GM21526 (cell line): Measurements from ENCODE around the gene CCDC51.
"Not testable (repeated sequence)": the region's sequence is repeated elsewhere in the genome, so short reads cannot be mapped to it uniquely, and the experiment has no call there.

Experiments used
- ATAC-seq: cut with Tn5 transposase; IDR thresholded peaks from one replicate; pipeline ENCODE4 v1.9.1; 2021; ENCODE audit warnings: moderate library complexity; ENCODE audit not compliant: unreplicated experiment, low FRiP score

Gene CCDC51

DNA sequence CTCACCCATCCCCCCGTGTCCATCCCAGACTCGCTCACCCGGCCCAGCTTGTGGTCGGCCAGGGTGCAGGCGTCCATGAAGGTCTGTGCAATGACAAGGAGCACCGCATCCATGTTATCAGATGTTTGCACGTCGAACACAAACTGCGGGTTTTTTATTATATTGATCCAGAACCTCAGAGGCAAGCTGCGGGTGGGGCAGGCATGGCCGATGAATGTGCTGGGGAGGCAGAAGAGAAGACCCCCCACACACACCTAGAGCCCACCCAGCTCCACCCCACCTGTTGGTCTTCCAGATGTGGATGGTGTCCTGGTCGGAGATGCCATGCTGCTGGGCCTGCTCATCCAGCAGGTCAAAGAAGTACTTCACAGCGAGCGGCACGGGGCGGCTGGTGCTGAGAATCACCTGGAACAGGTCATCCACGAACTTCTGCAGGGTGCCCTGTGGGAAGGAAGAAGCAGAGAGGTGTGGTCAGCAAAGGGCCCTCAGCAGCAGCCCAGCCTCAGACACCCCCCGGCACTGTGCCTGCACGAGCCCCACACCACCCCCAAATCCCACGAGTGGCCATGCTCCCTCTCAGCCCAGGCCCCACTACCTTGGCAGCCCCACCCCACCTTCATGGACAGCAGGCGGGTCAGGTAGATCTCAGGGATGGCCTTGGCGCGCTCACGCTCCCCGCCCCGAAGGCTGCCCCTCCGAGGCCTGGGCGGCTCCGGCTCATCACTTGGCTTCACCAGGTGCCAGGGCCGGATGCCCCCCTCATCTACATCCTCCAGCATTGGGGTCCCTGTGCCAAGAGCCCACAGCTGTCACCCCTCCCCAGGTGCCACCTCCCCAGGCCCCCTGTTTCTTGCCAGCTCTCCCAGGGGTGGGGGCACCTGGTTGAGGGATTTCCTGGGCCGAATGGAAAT lies 30.4 kb downstream of the CCDC51 start:
- ATAC-seq: no peak

DNA sequence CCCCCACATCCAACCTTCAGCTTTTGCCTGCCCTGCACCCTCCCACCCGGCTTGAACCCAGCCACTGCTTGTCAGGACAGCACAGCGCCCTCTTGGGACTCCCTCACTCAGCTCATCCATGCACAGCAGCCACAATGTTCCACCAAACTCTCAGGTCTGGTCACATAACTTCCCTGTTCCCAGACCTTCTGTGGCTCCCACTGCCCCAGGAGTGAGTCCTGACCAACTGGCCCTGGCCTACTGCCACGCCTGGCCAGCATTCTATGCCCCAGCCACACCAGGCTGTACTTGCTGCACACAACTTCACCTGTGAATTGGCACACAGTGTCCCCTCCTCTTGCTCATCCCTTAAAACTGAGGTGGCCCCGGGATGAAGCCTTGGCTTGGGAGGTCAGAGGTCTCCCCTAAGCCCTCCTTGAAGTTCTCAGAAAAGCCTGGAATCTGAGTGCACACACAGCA lies 31.1 kb downstream of the CCDC51 start:
- ATAC-seq: no peak

DNA sequence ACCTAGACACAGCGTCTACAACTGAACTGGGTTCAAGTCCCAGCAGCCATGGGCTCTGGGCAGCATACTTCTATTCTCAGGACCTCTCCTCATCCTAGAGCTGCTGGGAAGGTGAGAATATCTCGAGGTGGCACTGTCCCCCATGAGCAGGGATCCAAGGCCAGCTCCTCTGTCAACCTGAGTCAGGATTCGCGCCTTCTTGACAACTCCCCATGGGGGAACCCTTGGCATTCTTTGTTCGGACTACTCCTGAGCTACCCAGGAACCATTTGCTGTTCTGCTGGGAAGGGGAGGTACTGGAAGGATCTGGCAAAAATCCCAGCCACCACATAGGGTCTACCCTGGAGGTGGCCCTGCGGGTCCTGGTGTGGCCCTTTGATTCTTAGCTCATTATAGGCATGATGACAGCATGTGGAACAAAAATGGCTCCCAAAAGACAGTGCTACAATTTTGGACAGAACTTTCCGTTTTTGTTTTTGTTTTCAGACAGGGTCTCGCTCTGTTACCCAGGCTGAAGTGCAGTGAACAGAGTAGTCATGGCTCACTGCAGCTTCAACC lies 32.3 kb downstream of the CCDC51 start:
- no peak for ATAC-seq

DNA sequence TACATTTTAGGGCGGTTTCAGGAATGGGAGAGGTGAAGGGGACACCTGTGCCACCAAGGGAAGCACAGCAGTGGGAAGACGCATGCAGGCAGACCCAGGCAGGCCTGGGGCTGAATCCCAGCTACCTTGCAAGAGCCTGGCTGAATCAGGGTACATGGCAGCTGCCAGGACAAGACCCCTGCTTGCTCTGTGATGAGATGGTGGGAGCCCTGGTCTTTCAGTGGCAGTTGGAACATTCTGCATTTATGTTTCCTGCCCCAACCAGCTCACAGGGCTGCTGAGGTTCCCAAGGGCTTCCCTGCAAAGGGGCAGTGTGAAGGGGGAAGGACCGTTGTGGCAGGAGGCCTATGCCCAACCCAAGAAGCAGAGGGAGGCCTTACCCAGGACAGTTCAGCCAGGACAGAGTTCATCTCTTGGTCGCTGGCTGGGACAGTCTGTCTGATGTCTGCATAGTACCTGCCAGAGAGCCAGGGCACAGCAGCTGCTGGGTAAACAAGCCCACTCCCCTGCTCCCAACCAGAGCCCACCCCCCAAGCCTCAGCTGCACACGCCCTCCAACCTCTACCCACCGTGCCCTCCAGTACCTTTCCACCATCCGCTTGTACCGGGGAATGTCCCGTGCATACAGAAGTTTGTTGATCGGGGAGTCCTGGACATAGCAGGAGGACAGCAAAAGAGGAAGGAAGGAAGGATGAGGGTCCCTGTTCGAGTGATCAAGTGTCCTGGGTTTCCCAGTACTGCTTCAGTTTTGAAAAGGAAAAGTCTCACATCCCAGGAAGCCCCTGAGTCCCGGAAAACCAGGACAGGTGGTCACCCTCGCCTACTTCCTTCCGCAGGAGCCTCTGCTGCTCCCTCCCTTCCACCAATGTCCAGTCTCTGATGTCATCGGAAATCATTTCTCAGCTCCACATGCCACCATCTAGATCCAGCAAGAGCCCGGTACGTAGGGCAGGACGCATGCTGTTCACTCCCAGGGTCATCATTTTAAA lies 33.2 kb downstream of the CCDC51 start:
- ATAC-seq: no peak

DNA sequence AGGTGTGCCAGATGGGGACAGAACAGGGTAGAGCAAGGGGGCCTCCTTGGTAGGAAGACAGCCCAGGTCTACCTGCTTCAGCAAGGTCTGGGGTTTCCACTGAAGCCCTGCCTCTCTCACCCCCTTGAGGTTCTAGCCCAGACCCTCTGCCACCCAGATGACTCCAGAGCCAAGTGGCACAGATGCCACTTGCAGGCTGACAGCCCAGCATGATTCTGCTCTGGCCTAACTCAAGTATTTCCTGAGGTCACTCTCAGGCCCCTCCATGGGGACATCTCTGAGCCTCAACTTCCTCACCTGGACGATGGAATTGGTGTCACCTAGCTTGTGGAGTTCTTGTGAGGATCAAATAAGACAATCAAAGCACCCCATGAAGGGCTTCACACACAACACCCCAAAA lies 33.9 kb downstream of the CCDC51 start:
- ATAC-seq: no peak

DNA sequence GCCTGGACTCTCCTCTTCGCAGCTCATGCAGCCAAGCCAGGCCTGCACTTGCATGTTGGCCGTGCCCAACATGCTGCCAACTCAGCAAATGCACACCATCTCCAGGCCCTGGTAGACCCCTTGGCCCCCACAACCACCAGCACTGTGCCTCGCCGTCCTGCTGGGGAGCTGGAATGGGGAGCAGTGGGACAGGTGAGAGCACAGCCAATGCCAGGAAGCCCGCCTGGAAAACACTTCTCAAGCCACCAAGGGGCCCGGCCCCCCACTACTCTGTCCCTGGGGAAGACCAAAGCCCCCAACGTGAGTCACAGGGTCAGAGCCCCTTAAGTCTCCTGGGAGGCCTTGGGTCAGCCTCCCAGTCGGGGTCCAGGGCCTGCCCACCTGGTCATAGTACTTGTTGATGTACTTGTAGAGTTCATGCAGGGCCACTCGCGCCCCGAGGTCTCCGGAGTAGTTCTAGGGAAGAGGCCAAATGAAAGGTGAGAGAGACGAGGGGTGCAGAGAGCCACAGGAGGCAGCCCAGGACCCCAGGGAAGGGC lies 34.5 kb downstream of the CCDC51 start:
- no peak for ATAC-seq

DNA sequence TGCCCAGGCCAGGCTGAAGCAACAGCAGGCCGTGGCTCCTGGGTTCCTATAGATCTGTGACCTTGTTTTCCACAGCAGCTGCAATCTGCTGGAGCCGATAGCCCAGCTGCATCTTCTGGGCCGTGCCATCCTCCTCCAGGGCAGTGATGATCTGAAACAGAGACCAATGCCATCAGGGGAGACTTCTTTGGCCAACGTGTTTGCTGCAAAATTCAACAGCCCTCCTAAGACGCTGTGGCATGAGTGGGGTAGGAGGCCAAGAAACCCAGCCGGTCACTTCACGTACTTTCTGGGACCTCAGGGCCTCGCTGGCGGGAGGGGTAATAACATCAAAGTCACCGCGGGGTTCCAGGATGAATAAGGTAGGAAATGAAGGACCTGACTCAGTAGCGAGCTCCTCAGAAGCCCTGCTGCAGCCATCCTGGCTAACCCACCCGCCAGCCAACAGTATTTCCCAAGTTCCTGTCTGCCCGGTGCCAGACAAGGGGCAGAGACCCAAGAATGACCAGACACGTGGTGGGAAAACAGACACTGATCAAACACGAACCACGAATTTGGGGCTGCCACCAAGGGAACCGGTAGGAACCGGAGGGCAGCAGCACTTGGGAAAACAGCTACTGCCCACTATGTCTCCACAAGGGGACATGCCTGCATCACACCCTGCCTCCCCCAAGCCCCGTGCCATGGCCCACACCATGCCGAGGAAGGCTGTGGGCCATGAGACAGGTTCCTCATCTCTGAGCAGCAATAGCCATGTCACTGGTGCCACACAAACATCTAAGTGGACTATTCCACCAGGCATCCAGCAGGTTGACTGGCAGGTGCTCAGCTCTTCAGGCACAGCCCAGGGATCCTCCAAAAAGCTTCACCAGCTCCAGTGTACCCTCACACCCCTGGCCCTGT lies 35.2 kb downstream of the CCDC51 start:
- no peak for ATAC-seq

DNA sequence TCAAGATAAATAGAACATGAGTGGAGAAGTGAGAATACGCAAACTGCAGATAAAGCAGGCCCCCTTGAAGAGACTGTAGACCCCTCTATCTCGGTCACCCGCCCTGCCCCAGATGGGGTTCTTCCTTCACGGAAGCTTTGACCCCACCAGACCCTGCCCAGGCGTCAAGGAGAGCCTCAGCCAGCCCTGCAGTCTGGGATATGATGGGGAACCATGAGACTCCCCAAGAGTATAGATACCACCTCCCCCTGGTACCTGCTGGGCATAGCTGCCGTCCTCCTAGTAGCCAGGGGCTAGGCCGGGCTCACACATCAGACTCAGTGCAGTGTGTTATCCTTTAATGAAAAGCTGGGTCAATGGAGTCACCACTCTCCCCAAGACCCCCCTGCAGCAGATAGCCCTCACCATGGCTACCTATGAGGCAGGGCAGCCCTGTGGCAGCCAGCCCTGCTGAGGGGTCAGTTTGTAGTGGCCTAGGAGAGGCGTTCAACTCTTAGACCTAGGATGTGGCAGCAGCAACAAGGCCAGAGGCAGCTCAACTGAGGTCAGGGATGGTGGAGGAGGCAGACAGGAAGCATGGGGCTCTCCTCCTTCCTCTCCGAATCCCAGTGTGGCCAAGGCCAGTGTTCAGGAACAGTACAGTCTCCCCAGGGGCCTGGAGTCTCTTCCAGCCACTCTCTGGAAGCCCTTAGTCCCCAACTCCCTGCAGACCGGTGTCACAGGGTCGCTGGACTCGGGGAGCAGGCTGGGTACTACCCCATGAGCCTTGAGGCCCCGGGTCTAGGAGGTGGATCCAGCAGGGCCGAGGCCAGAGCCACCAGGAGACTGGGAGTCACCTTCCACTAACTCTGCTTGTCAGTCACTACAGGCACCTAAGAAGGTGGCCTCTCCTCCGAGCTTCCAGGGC lies 36.1 kb downstream of the CCDC51 start:
- no peak for ATAC-seq

DNA sequence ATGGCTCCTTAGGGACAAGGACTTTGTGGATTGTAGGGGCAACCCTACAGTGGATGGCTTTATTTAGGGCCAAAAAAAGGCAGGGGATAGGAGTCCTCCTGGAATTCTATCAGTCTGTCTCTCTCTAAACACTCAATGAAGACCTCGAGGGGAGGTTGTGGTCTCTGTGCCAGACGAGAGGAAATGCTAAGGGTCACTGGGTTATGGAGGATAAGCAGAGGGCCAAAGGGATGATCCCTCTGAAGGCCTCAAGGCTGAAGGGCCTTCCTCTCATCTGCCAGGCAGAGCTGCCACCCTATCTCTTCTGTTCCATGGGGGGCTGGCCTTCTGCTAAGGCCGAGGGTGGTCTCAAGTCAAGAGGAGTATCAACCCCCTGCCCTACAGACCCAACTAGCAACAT lies 37.0 kb downstream of the CCDC51 start:
- ATAC-seq: no peak

DNA sequence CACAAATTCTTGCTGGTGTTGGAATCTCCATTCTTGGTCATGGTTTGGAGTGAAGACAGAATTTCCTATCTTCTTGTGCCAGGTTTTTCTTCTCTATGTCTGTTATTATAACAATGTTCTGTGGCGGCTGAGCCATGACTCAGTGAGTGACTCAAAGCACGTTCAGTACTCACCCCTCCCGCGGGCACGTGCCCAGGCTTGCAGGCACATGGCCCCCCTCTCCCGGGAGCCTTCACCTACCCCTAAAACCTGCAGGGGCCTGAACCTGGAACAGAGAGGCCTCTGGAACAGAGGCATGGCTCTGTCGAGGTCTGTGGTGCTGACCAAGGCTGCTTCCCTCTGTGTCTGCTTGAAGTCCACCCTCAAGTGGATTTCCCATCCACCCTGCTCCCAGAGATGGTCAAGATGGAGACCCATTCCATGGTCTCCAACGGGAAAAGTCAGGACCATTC lies 37.6 kb downstream of the CCDC51 start:
- ATAC-seq: no peak

DNA sequence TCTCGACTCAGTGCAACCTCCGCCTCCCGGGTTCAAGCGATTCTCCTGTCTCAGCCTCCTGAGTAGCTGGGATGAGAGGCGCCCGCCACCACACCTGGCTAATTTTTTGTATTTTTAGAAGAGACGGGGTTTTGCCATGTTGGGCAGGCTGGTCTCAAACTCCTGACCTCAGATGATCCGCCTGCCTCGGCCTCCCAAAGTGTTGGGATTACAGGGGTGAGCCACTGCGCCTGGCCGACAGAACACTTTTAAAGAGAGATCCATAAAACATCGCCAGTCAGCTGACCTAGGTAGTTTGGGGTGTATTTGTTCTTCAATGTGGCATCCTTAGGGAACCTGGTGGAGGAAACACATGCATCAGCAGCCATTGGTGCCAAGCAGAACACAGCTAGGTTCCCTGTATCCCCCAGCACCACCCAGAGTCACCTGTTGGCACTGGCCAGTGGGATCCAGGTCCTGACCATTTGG lies 38.5 kb downstream of the CCDC51 start:
- ATAC-seq: not testable (repeated sequence)

DNA sequence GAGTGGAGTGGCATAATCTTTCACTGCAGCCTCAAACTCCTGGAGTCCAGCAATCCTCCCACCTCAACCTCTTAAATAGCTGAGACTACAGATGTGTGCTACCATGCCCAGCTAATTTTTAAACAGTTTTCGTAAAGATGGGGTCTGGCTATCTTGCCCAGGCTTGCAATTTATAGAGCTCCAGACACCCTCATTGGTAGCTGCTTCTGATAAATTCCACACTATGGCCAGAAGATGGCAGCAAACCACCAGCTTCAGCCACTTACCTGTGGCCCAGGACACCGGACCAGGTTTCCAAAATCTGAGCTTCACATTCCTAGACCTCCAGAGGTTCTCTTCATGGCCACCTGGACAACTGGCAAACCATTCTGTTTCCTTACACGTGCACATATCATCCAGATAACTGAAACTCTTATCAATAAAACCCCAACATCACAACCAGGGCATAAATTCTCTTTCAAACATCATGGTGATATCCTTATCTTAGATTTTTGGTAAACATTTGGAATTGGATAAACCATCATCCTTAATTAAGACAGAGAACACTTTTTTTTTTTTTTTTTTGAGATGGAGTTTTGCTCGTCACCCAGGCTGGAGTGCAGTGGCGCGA lies 39.0 kb downstream of the CCDC51 start:
- no peak for ATAC-seq

DNA sequence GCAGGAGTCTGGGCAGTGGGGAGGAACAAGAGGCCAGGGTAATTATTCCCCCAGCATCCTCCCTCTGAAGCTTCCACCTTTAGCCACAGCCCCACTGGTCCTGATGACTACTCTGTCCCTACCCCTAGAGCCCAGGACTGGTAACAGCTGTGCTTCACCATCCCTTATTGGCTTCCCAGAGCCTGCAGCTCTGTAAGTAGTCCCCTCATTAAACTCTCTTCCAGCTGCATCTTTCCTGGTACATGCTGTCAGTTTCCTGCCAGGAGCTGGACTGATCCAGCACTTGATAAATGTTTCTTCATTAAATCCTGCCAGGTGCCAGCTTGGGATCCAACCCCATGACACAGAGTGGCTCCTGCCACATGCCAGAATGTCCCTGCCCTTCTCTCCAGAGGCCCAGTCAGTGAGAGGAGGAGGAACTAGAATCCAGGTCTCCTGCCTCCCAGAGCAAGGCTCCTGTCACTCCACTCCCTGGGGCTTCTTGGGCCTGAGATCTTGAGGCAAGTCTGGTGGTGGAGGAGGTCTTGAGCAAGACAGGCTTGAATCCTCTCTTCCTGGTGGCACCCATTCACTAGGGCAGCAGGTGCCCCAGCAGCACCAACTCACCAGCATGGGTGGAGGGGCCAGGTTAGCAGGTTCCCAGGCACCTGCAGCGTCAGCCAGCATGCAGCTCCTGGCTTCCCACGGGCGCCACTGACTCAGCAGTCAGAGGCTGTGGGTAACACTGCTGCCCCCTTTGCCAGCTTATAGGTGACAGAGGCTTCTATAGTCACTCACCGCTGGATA lies 40.3 kb downstream of the CCDC51 start:
- ATAC-seq: no peak

DNA sequence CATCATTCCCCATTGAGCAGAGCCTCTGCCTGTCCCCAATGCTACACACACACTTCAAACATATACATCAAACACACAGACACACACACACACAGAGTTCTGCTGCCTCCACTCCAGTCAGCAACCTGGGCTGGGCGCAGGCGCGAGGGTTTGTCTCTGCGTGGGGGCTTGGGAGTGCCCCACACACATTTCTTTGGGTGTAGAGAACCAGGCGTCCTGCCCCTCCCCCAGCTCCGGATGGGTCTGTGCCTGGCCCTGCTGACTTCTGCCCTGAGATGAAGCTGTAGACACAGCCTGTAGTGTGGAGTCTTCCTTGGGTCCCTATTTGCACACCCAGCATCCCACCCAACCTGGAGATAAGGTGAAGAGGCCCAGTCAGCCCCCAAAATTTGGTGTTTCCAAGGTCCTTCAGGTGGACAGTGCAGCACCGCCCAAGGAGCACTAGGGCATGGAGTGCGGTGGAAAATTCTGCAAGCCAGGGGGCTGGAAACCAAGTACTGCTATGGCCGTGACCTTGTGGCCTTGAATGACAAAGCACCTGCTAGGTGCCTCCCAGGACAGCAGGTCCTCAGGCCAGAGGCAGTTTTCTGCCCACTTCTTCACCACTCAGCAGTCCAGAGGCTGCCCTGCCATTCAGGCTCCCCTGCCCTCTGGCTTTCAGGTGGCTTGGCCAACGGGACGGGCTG lies 41.1 kb downstream of the CCDC51 start:
- no peak for ATAC-seq

DNA sequence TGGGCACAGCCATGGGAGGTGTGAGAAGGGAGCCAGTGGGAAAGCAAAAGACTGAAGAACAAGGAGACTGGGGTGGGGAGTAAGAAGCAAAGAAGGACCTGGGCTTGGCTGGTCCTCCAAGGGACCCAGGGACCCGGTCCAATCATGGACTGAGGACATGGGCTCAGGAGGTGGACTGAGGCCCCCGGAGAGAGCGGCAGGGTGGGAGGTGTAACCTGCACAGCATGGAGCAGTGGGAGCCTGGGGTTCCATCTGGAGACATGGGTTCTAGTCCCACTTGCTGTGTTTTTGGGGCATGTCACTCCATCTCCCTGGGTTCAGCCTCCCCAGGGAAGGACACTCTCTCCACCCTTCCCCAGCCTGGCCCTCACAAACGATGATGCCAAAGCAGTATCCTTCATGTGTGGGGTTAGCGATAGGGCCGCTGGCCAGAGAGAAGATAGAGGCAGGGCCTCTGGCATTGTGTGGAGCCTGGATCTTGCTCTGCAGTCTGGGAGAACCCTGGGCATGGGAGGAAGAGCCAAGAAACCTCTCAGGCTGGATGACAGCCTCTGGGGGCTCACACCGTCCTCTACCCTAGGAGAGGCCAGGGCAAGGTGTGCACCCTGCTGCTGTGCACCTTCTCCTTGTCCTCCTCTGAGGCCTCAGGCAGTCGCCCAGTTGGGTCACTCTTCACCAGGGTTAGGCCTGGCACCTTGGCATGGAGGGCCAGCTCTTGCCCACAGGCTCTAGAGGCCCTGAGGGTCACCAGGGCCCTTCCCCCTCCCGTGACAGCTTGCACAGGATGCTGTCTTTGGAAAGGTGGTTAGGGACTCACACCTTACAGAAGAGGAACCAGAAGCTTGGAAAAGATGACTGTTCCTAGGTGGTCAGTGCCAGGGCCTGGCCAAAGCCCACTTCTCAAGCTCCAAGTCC lies 41.9 kb downstream of the CCDC51 start:
- ATAC-seq: no peak

DNA sequence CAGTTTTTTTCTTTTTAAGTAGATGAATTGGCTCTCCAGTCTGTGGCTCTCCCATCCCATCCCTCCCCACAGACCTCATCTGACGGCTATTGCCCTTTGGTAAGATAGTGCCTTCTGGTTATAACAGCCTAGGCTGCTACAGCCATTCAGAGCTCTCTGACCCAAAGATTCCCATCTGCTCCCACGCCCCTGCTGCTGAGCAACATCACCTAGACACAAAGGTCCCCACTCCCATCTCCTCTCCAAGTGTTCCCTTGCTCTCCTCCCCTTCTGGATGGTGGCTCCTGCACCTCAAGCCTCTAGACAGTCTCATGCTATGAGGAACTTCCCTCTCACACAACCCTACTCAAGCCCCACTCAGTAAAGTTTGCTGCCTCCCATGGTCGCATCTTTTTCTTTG lies 44.2 kb downstream of the CCDC51 start:
- ATAC-seq: no peak
